IMR-90 (cell line): ENCODE measurements around the gene INTU. TPM values are rescaled to one million over a fixed set of nuclear protein-coding genes. Genes with fewer than 3 reads are reported as not detected.

ENCODE experiments used
- ATAC-seq: fragments of 200-7000 bp; cut with Tn5 transposase; 2 replicates; pipeline ENCODE4 v1.9.1; 2020; ENCODE audit warnings: low read depth, mild to moderate bottlenecking, moderate library complexity
- BruUV-seq: library from RNA; stranded (reverse); fragments of 400-500 nt; replicated peaks from 2 replicates; lab custom pipeline; 2021; lab: Mats Ljungman, UMichigan
- CTCF ChIA-PET: fragments of 300-600 bp; formaldehyde crosslinking; extraction: SDS; loops from one replicate; lab custom pipeline; 2021; ENCODE audit warnings: antibody characterized with exemption; lab: Yijun Ruan, JAX
- POLR2A ChIA-PET: fragments of 300-600 bp; sonication (Branson Sonifier 250); formaldehyde crosslinking; loops from one replicate; lab custom pipeline; 2022; ENCODE audit warnings: antibody characterized with exemption; ENCODE audit not compliant: unreplicated experiment; lab: Charles Lee
- DNase-seq: peaks from one replicate; pipeline ENCODE4 v3.0.0; 2013
- H2AFZ ChIP-seq: replicated peaks from 2 replicates; pipeline ENCODE3; 2013; ENCODE audit warnings: low read length, mild to moderate bottlenecking; ENCODE audit not compliant: poor library complexity
- H2AK5ac ChIP-seq: 2 replicates; pipeline ENCODE4 v1.6.1; 2013; ENCODE audit warnings: low read depth, low read length, inconsistent platforms
- H2AK9ac ChIP-seq: replicated peaks from 2 replicates; pipeline ENCODE3; 2013; ENCODE audit warnings: mild to moderate bottlenecking, low read depth, low read length, moderate library complexity; ENCODE audit not compliant: poor library complexity
- H2BK120ac ChIP-seq: 2 replicates; pipeline ENCODE4 v1.6.1; 2013; ENCODE audit warnings: low read depth, low read length, inconsistent platforms
- H2BK15ac ChIP-seq: 3 replicates; pipeline ENCODE4 v1.6.1; 2013; ENCODE audit warnings: low read depth, low read length, inconsistent platforms
- H2BK20ac ChIP-seq: 2 replicates; pipeline ENCODE4 v1.6.1; 2013; ENCODE audit warnings: low read depth, mild to moderate bottlenecking, inconsistent platforms, low read length, moderate library complexity
- H2BK5ac ChIP-seq: 2 replicates; pipeline ENCODE4 v1.6.1; 2013; ENCODE audit warnings: mild to moderate bottlenecking, low read depth, low read length, inconsistent platforms; ENCODE audit not compliant: poor library complexity, severe bottlenecking
- H3K14ac ChIP-seq: replicated peaks from 2 replicates; pipeline ENCODE4 v1.6.1; 2013; ENCODE audit warnings: low read depth, low read length, inconsistent platforms
- H3K18ac ChIP-seq: 2 replicates; pipeline ENCODE4 v1.6.1; 2013; ENCODE audit warnings: low read depth, low read length, control low read depth
- H3K23ac ChIP-seq: 2 replicates; pipeline ENCODE4 v1.6.1; 2013; ENCODE audit warnings: low read depth, low read length, inconsistent platforms
- H3K27ac ChIP-seq: 2 replicates; pipeline ENCODE4 v1.5.1; 2013; ENCODE audit warnings: mild to moderate bottlenecking, control low read depth, low read length; ENCODE audit not compliant: insufficient read depth
- H3K27me3 ChIP-seq: 2 replicates; pipeline ENCODE4 v1.6.1; 2013; ENCODE audit warnings: low read length; ENCODE audit not compliant: control insufficient read depth, insufficient read depth
- H3K36me3 ChIP-seq: 2 replicates; pipeline ENCODE4 v1.6.1; 2013; ENCODE audit warnings: low read length, mixed read lengths; ENCODE audit not compliant: control insufficient read depth, insufficient read depth
- H3K4ac ChIP-seq: 2 replicates; pipeline ENCODE4 v1.6.1; 2013; ENCODE audit warnings: low read depth, low read length, inconsistent platforms
- H3K4me1 ChIP-seq: 2 replicates; pipeline ENCODE4 v1.6.1; 2013; ENCODE audit warnings: low read length, mixed read lengths; ENCODE audit not compliant: control insufficient read depth, insufficient read depth
- H3K4me2 ChIP-seq: 2 replicates; pipeline ENCODE4 v1.6.1; 2013; ENCODE audit warnings: low read depth, mild to moderate bottlenecking, control low read depth, low read length, moderate library complexity
- H3K4me3 ChIP-seq: 2 replicates; pipeline ENCODE4 v1.5.1; 2013; ENCODE audit warnings: low read depth, mild to moderate bottlenecking, control low read depth, low read length, moderate library complexity; ENCODE audit not compliant: insufficient read depth
- H3K56ac ChIP-seq: 2 replicates; pipeline ENCODE4 v1.6.1; 2013; ENCODE audit warnings: low read length, inconsistent platforms; ENCODE audit not compliant: insufficient read depth; ENCODE audit errors: extremely low read depth
- H3K79me1 ChIP-seq, 2 experiments: 2 replicates each; pipeline ENCODE4 v1.6.1; 2013; ENCODE audit warnings: low read length in 2 of 2, inconsistent platforms in 1 of 2, low read depth in 1 of 2
- H3K9ac ChIP-seq: 2 replicates; pipeline ENCODE4 v1.6.1; 2013; ENCODE audit warnings: low read depth, low read length, control low read depth
- H3K9me1 ChIP-seq: 2 replicates; pipeline ENCODE4 v1.6.1; 2013; ENCODE audit warnings: low read length, inconsistent platforms; ENCODE audit not compliant: insufficient read depth
- H3K9me3 ChIP-seq: 2 replicates; pipeline ENCODE4 v1.6.1; 2013; ENCODE audit warnings: low read length; ENCODE audit not compliant: control insufficient read depth, insufficient read depth
- H4K20me1 ChIP-seq: 2 replicates; pipeline ENCODE4 v1.6.1; 2013; ENCODE audit warnings: low read length, inconsistent platforms; ENCODE audit not compliant: insufficient read depth
- H4K5ac ChIP-seq: 2 replicates; pipeline ENCODE4 v1.6.1; 2013; ENCODE audit warnings: mild to moderate bottlenecking, low read depth, low read length, control low read depth
- H4K8ac ChIP-seq, 2 experiments: 2 replicates each; pipeline ENCODE4 v1.6.1; 2013; ENCODE audit warnings: low read depth in 2 of 2, low read length in 2 of 2, control low read depth in 1 of 2, inconsistent platforms in 1 of 2
- H4K91ac ChIP-seq: 2 replicates; pipeline ENCODE4 v1.6.1; 2013; ENCODE audit warnings: low read depth, low read length, inconsistent platforms; ENCODE audit not compliant: insufficient read depth
- CEBPB ChIP-seq: IDR thresholded peaks from 2 replicates; pipeline ENCODE4 v1.6.1; 2012; ENCODE audit warnings: low read depth, low read length, improper control_type of control experiment
- CHD1 ChIP-seq: IDR thresholded peaks from 2 replicates; pipeline ENCODE4 v1.6.1; 2012; ENCODE audit warnings: low read depth, low read length, improper control_type of control experiment
- CTCF ChIP-seq: conservative IDR thresholded peaks from 2 replicates; pipeline ENCODE4 v1.5.1; 2012; ENCODE audit warnings: mild to moderate bottlenecking, low read depth, low read length, improper control_type of control experiment
- FOS ChIP-seq: fragments of 150-350 bp; IDR thresholded peaks from 2 replicates; pipeline ENCODE4 v1.6.1; 2016; ENCODE audit warnings: low read depth, low read length
- MAFK ChIP-seq: IDR thresholded peaks from 2 replicates; pipeline ENCODE4 v1.6.1; 2012; ENCODE audit warnings: low read depth, low read length, improper control_type of control experiment
- MAZ ChIP-seq: IDR thresholded peaks from 2 replicates; pipeline ENCODE4 v1.6.1; 2012; ENCODE audit warnings: low read depth, mild to moderate bottlenecking, low read length, improper control_type of control experiment, moderate library complexity, borderline replicate concordance
- MXI1 ChIP-seq: IDR thresholded peaks from 2 replicates; pipeline ENCODE4 v1.6.1; 2012; ENCODE audit warnings: low read depth, mild to moderate bottlenecking, low read length, moderate library complexity, borderline replicate concordance
- NFE2L2 ChIP-seq: fragments of 150-350 bp; IDR thresholded peaks from 2 replicates; pipeline ENCODE4 v1.6.1; 2016; ENCODE audit warnings: low read depth, mild to moderate bottlenecking, low read length
- POLR2A ChIP-seq: IDR thresholded peaks from 2 replicates; pipeline ENCODE4 v1.6.1; 2012; ENCODE audit warnings: mild to moderate bottlenecking, low read depth, low read length
- RAD21 ChIP-seq: IDR thresholded peaks from 2 replicates; pipeline ENCODE4 v1.6.1; 2012; ENCODE audit warnings: low read length, improper control_type of control experiment
- RFX5 ChIP-seq: IDR thresholded peaks from 2 replicates; pipeline ENCODE4 v1.8.0; 2012; ENCODE audit warnings: low read depth, mild to moderate bottlenecking, low read length, moderate library complexity
- SMC3 ChIP-seq: fragments of 150-350 bp; IDR thresholded peaks from 2 replicates; pipeline ENCODE4 v1.6.1; 2016; ENCODE audit warnings: low read depth, mild to moderate bottlenecking, antibody characterized with exemption, low read length, moderate library complexity
- USF2 ChIP-seq: fragments of 150-350 bp; IDR thresholded peaks from 2 replicates; pipeline ENCODE4 v1.6.1; 2017; ENCODE audit warnings: mild to moderate bottlenecking, antibody characterized with exemption, low read length, low read depth
- WGBS, 2 experiments: methylation state at CpG; one replicate each; pipeline versions ENCODE4 v1.1.5 to v1.1.7; 2013; ENCODE audit warnings: missing lambda C conversion rate in 2 of 2; ENCODE audit not compliant: insufficient read length in 1 of 2; ENCODE audit errors: extremely low coverage in 2 of 2; 5-methylcytosine and 5-hydroxymethylcytosine counted together
- dilution Hi-C: fragments of 300-500 bp; cut with HindIII; formaldehyde crosslinking; loops from one replicate; pipeline ENCODE4 v1.14.3; 2018; ENCODE audit warnings: low sequenced_read_pairs; ENCODE audit not compliant: unreplicated experiment
- in situ Hi-C: fragments of 300-500 bp; cut with MboI; formaldehyde crosslinking; loops from 3 replicates; pipeline ENCODE4 v1.14.3; 2019; ENCODE audit warnings: low sequenced_read_pairs, inconsistent platforms, mixed read lengths
- intact Hi-C: fragments of 100-400 bp; cut with micrococcal nuclease; formaldehyde crosslinking; loops from 2 replicates; pipeline ENCODE4 v1.10.0; 2022
- polyA plus RNA-seq, 3 experiments: library from polyadenylated mRNA; depleted of rRNA; stranded (reverse); fragments of >200 nt; gene quantifications; 2 replicates each; pipeline ENCODE4 v1.2.3, GENCODE V29; 2012; ENCODE audit warnings: low replicate concordance in 1 of 3
- total RNA-seq: library from RNA; depleted of rRNA; stranded (reverse); fragments of >200 nt; gene quantifications from 2 replicates; pipeline ENCODE4 v1.2.3, GENCODE V29; 2012

The INTU gene
- total and polyA plus RNA-seq, 2 of the 4 experiments (the other 2 are of a cell fraction), result 6.5 to 10.8 TPM

GRCh38 chr4:127623797-127624083 is 9.0 kb upstream of the INTU start:
- H4K5ac ChIP-seq, result peak overlapping the region; percentile 58; the same call in 1 of the 2 replicates
- peak overlapping the region; percentile 67 for H3K9ac ChIP-seq
- H4K8ac ChIP-seq, result peak overlapping the region; percentile 28 to 88; a peak in 3 of 4 replicates
- no peaks in the 10 kb centered on the region for H4K20me1 ChIP-seq
- H2AK5ac ChIP-seq, result no peak overlapping the region
- TF ChIP-seq FOS (no peak), SMC3 (no peak), MXI1 (no peak), CEBPB (no peak), USF2 (no peak), RFX5 (no peak), NFE2L2 (no peak), MAFK (no peak), POLR2A (no peak), MAZ (no peak), RAD21 (no peak), CTCF (no peak), CHD1 (no peak)
- dilution Hi-C loops (no loop called here), intact Hi-C loops (loop anchor here (5.0 kb wide), 1 partner anchor 104 kb away; no protein-coding TSS in a partner anchor), in situ Hi-C loops (loop anchor here (25.0 kb wide), 1 partner anchor 111 kb away; no protein-coding TSS in a partner anchor)
- peak overlapping the region; percentile 90 for H3K4me3 ChIP-seq
- peak overlapping the region; percentile 75 for H3K14ac ChIP-seq
- H2BK20ac ChIP-seq, result no peak overlapping the region; the same call in 1 of the 2 replicates
- H3K56ac ChIP-seq, result no peak overlapping the region; the same call in 1 of the 2 replicates
- no peaks in the 10 kb centered on the region for H3K9me3 ChIP-seq
- ChIA-PET CTCF (interaction anchor here (0.6 to 1.4 kb wide), 2 partner anchors 109 to 712 kb away, joined by 3 to 5 read pairs; no protein-coding TSS in a partner anchor), POLR2A (interaction anchor here (2.0 kb wide), 1 partner anchor 10 kb away, joined by 7 read pairs; the partner anchor contains the start of gene INTU)
- H4K91ac ChIP-seq, result peak overlapping the region; percentile 45; the same call in 1 of the 2 replicates
- H2BK5ac ChIP-seq, result peak overlapping the region; percentile 27
- H2BK15ac ChIP-seq, result no peak overlapping the region; the same call in 2 of the 3 replicates
- no peaks in the 10 kb centered on the region for H3K79me1 ChIP-seq
- peak overlapping the region; percentile 38 for H3K27ac ChIP-seq
- no CpG with 5 or more reads among the region's 7 CpGs for WGBS, 2 experiments
- no peak overlapping the region for H3K4ac ChIP-seq
- H3K9me1 ChIP-seq, result no peaks in the 10 kb centered on the region
- no peaks in the 10 kb centered on the region for H3K36me3 ChIP-seq
- peak; percentile 41 for DNase-seq
- 0 out of 2 replicates have a peak overlapping the region, but pooled peaks have one; percentile 64 for H2BK120ac ChIP-seq
- peak overlapping the region; percentile 95 for H2AFZ ChIP-seq
- H3K18ac ChIP-seq, result no peak overlapping the region; the same call in 1 of the 2 replicates
- ATAC-seq, result peak; percentile 59
- BruUV-seq, result no TSS peak
- H3K4me1 ChIP-seq, result no peaks in the 10 kb centered on the region
- H3K27me3 ChIP-seq, result peaks cover 4% of the 10 kb centered on the region
- peak overlapping the region; percentile 41; the same call in 1 of the 2 replicates for H3K23ac ChIP-seq
- peak overlapping the region; percentile 87 for H3K4me2 ChIP-seq
- H2AK9ac ChIP-seq, result no peak overlapping the region
